HFFc6 (cell line): ENCODE results near the gene GJB3. TPM values are rescaled to one million over a fixed set of nuclear protein-coding genes. Genes with fewer than 3 reads are reported as not detected.

ENCODE experiments used
- DNase-seq: peaks from one replicate; pipeline ENCODE4 v3.0.0-alpha.2; 2018
- H3K27ac Mint-ChIP-seq: 2 replicates; pipeline ENCODE4 v1.8.0; 2020; ENCODE audit warnings: mild to moderate bottlenecking, mixed read lengths
- H3K27me3 Mint-ChIP-seq: 2 replicates; pipeline ENCODE4 v1.8.0; 2021; ENCODE audit warnings: mild to moderate bottlenecking, moderate library complexity, mixed read lengths; ENCODE audit not compliant: insufficient read depth
- H3K36me3 Mint-ChIP-seq: 2 replicates; pipeline ENCODE4 v1.8.0; 2021; ENCODE audit warnings: low read depth, mixed read lengths
- H3K4me1 Mint-ChIP-seq: 2 replicates; pipeline ENCODE4 v1.8.0; 2020; ENCODE audit warnings: low read depth, mixed read lengths
- H3K4me3 Mint-ChIP-seq: 2 replicates; pipeline ENCODE4 v1.8.0; 2020; ENCODE audit warnings: mild to moderate bottlenecking, moderate library complexity, mixed read lengths
- H3K9me3 Mint-ChIP-seq: 2 replicates; pipeline ENCODE4 v1.8.0; 2020; ENCODE audit warnings: mild to moderate bottlenecking, mixed read lengths
- CTCF ChIP-seq: fragments of 200-600 bp; sonication (generic); IDR thresholded peaks from 2 replicates; pipeline ENCODE4 v1.5.0; 2021; ENCODE audit warnings: antibody characterized with exemption, mild to moderate bottlenecking
- total RNA-seq, 6 experiments: library from RNA; stranded (reverse); fragmentation: NEBNext Ultra II Directional; extraction: Animal tissue kit (Norgen Biotek cat#: 25700); gene quantifications; 2 replicates in 1 of 6; 3 replicates in 5 of 6; pipeline ENCODE4 v1.2.3, GENCODE V29; 2021

GJB3 gene
- total RNA-seq, 6 experiments from 2014 or later: 0.12 to 0.14 TPM; not detected in 4

DNA sequence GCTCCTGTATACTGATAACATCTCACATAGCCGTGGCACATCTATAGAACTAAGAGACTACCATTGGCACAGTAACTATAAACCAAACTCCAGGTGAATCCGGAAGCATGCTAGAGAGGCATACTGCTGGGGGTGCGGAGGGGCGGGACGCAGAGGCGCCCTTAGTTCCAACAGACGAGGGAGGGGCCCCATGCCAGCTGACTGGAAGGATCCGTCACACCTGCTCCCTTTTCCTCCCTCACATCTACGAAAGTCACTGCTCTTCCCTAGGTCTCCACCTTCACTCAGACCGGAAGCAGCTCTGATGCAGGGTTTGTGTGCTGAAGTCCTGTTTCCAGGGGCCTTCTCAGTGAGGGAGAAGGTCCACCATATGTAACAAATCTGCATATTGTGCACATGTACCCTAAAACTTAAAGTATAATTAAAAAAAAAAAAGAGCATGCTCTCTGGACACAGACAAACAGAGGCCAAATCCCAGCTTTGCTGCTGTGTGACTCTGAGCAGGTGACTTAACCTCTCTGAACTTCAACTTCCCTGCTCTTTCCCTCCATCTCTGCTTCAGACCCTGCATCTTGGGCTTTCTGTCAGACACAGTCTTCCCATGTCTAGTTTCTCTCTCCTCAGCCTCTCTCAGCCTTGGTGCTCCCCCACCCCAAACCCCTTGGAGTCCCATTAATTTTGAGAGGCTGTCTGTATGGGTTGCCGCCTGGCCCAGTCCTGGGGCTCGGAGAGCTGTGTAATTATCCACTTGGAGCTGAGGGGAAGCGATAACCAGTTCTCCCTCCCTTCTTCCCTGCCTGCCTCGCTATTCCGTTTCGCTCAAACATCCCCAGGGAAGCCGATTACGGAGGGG lies 34.0 kb upstream of the GJB3 start:
- Mint-ChIP-seq H3K36me3 (no peaks in the 10 kb centered on the region), H3K4me1 (0 out of 2 replicates have a peak, but pooled peaks cover 6% of the 10 kb centered on the region), H3K27ac (no peak overlapping the region), H3K9me3 (no peaks in the 10 kb centered on the region), H3K4me3 (no peak overlapping the region), H3K27me3 (peaks cover 23% of the 10 kb centered on the region)
- no peak for DNase-seq
- TF ChIP-seq CTCF: no peak

DNA sequence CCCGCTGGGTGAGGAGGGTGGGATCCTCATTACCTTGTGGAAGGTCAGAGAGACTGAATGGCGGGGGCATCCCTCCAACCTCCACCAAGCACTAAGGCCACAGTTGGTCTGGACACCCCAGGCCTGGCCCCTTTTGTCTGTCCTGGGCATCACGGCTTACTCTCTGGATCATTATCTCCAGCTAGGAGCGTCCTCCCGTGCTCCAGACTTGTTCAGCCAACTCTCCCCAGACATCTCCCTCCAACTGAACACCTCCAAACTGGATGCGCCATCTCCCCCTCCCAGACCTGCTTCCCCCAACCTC lies 33.4 kb upstream of the GJB3 start:
- TF ChIP-seq CTCF: no peak
- Mint-ChIP-seq H3K9me3 (no peaks in the 10 kb centered on the region), H3K36me3 (no peaks in the 10 kb centered on the region), H3K4me3 (no peak overlapping the region), H3K27me3 (peaks cover 23% of the 10 kb centered on the region), H3K4me1 (0 out of 2 replicates have a peak, but pooled peaks cover 6% of the 10 kb centered on the region), H3K27ac (no peak overlapping the region)
- DNase-seq: no peak

GRCh38 chr1:34749992-34750391 lies 31.0 kb upstream of the GJB3 start:
- DNase-seq: no peak
- Mint-ChIP-seq H3K27me3 (peaks cover 29% of the 10 kb centered on the region), H3K4me3 (no peak overlapping the region), H3K36me3 (no peaks in the 10 kb centered on the region), H3K4me1 (peaks cover 6% of the 10 kb centered on the region; the same call in 1 of the 2 replicates), H3K27ac (no peak overlapping the region), H3K9me3 (no peaks in the 10 kb centered on the region)
- no peak for TF ChIP-seq CTCF

DNA sequence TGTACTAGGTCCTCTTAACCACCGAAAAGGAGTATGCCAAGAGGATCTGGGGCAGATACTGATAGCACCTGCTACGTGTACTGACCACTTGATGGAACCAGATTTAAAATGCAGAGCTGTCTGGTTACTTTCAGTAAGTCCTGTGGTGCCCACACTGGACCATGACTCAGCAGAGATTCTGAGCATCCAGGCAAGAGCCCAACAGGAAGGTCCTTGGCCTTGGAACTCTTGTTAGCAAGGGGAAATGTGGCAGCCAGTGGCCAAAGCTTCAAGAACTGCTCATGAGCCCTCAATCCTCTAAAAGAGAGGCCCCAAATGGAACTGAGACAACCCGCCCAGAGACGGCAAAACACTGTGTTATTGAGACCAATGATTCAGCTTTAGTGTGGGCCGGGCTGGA lies 30.4 kb upstream of the GJB3 start:
- Mint-ChIP-seq H3K36me3 (no peaks in the 10 kb centered on the region), H3K27me3 (peaks cover 24% of the 10 kb centered on the region), H3K4me3 (no peak overlapping the region), H3K4me1 (peaks cover 6% of the 10 kb centered on the region; the same call in 1 of the 2 replicates), H3K27ac (no peak overlapping the region), H3K9me3 (no peaks in the 10 kb centered on the region)
- TF ChIP-seq CTCF: no peak
- no peak for DNase-seq

- H3K27ac Mint-ChIP-seq: no peak overlapping the region
- no peak overlapping the region for H3K4me3 Mint-ChIP-seq
- peaks cover 6% of the 10 kb centered on the region; the same call in 1 of the 2 replicates for H3K4me1 Mint-ChIP-seq
- no peaks in the 10 kb centered on the region for H3K36me3 Mint-ChIP-seq
- TF ChIP-seq CTCF: no peak
- H3K9me3 Mint-ChIP-seq: no peaks in the 10 kb centered on the region
- peaks cover 22% of the 10 kb centered on the region for H3K27me3 Mint-ChIP-seq
- no peak for DNase-seq
Observed at GRCh38 chr1:34753163-34753562, 27.9 kb upstream of the GJB3 start.
